Thoracic aorta (tissue), 2 donors: ENCODE results near the gene ADAMTS16. TPM values are rescaled to one million over a fixed set of nuclear protein-coding genes. Genes with fewer than 3 reads are reported as not detected.

ENCODE experiments used
- ATAC-seq: fragments of 150-250 bp; one replicate; pipeline ENCODE4 v1.8.0; 2017; ENCODE audit warnings: low read depth; ENCODE audit not compliant: insufficient number of reproducible peaks, low FRiP score
- DNase-seq: peaks from one replicate; pipeline ENCODE4 v3.0.0-alpha.2; 2020; ENCODE audit warnings: low spot score
- H3K27ac ChIP-seq, 2 donors: fragments of 200-600 bp; sonication (generic); 1 replicate in 1 of 2; 2 replicates in 1 of 2; pipeline ENCODE4 v1.5.1; 2016; ENCODE audit warnings: mild to moderate bottlenecking in 2 of 2, moderate library complexity in 2 of 2
- H3K27me3 ChIP-seq: fragments of 200-600 bp; sonication (generic); replicated peaks from 2 replicates; pipeline ENCODE4 v1.6.0; 2016; ENCODE audit warnings: mild to moderate bottlenecking; ENCODE audit not compliant: insufficient read depth
- H3K36me3 ChIP-seq: fragments of 200-600 bp; sonication (generic); one replicate; pipeline ENCODE4 v1.5.1; 2016
- H3K4me1 ChIP-seq, 2 donors: fragments of 200-600 bp; sonication (generic); 1 replicate in 1 of 2; 2 replicates in 1 of 2; pipeline versions ENCODE4 v1.5.1 to v1.6.0; 2016; ENCODE audit warnings: low read depth in 2 of 2, mild to moderate bottlenecking in 1 of 2; ENCODE audit not compliant: control insufficient read depth in 1 of 2
- H3K4me3 ChIP-seq: fragments of 200-600 bp; sonication (generic); 2 replicates; pipeline ENCODE4 v1.5.1; 2016; ENCODE audit warnings: mild to moderate bottlenecking
- H3K9me3 ChIP-seq: fragments of 200-600 bp; sonication (generic); 2 replicates; pipeline ENCODE4 v1.5.1; 2016
- total RNA-seq, 2 donors: library from RNA; depleted of rRNA; stranded (reverse); fragments of >200 nt; gene quantifications; one replicate each; pipeline versions ENCODE4 v1.1.0 to v1.2.3, GENCODE V29; 2016
- TF ChIP-seq, protein P1 (sequence below): fragments of 200-600 bp; sonication (generic); IDR thresholded peaks from one replicate; pipeline ENCODE4 v1.5.1; 2019; ENCODE audit warnings: antibody characterized with exemption

Gene ADAMTS16
- total RNA-seq, 2 donors from 2014 or later, result not detected

DNA sequence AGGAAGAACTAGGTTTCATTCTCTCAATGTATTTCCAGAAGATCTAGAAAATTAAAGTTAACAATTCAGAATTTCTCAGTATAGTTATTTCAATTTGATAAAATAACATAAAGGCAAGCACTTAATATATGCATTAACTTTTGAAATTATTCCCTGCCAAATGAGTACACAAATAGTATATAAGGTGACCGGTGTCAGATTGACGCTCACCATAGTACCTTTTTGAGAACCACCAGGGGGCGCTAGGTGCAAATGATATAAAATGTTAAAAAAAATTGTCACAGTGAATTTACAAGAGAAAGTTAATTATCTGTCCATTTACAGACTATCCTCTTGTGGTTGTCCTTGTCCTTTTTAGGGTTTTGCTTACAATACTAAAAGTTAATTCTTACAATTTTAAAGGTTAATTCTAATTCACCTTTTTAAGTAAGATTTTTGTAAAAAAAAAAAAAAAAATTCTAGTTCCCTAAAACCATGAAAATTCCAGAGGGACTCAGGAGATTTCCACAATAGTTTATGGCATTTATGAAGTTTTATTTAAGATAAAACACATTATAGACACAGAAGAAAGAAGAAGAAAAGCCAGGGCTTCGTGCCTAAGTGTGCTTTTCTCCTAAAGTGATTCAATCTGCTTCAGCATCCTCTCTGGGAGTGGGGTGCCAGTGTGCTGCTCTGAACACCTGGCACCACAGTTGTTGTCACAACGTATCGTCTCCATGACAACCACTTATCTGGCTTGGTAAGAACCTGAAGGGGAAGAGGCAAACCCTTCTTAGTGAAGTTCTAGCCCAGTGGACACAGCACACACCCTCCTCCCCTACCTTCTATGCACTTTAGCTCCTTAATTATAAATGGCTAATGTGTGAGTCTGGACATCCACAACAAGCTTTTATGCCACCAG, 1.7 kb downstream of the ADAMTS16 start:
- DNase-seq (no peak), ATAC-seq (no peak)
- no peaks in the 10 kb centered on the region for H3K9me3 ChIP-seq
- no peak overlapping the region for H3K27ac ChIP-seq
- H3K27me3 ChIP-seq, result peaks cover 12% of the 10 kb centered on the region
- TF ChIP-seq, protein P1, sequence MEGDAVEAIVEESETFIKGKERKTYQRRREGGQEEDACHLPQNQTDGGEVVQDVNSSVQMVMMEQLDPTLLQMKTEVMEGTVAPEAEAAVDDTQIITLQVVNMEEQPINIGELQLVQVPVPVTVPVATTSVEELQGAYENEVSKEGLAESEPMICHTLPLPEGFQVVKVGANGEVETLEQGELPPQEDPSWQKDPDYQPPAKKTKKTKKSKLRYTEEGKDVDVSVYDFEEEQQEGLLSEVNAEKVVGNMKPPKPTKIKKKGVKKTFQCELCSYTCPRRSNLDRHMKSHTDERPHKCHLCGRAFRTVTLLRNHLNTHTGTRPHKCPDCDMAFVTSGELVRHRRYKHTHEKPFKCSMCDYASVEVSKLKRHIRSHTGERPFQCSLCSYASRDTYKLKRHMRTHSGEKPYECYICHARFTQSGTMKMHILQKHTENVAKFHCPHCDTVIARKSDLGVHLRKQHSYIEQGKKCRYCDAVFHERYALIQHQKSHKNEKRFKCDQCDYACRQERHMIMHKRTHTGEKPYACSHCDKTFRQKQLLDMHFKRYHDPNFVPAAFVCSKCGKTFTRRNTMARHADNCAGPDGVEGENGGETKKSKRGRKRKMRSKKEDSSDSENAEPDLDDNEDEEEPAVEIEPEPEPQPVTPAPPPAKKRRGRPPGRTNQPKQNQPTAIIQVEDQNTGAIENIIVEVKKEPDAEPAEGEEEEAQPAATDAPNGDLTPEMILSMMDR, result peak; percentile 74
- H3K4me3 ChIP-seq, result no peak overlapping the region
- peaks cover 11 to 22% of the 10 kb centered on the region in 2 donors for H3K4me1 ChIP-seq
- H3K36me3 ChIP-seq, result no peaks in the 10 kb centered on the region

DNA sequence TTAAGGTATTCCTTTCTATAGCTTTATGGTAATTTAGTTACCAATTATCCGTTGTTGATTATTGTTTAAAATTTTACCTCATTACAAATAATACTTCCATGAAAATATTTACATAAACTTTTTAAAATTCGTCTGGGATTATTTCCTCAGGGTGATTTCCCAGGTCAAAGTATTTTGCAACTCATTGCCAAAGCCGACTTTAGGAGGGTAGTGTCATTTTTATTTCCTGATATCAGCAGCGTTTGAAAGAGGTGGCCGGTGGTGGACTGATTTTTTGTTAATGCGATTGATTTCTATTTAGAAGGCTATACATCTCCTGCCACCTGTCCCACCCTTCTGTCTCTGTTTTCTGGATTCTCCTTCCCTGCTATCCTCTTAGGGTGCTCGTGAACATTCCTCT, 4.3 kb downstream of the ADAMTS16 start:
- no peaks in the 10 kb centered on the region for H3K9me3 ChIP-seq
- H3K4me1 ChIP-seq, result peaks cover 11 to 21% of the 10 kb centered on the region in 2 donors
- no peak overlapping the region for H3K4me3 ChIP-seq
- H3K27me3 ChIP-seq, result peaks cover 12% of the 10 kb centered on the region
- H3K36me3 ChIP-seq, result no peaks in the 10 kb centered on the region
- TF ChIP-seq, protein P1, result no peak
- no peak for DNase-seq
- ATAC-seq, result no peak
- no peak overlapping the region for H3K27ac ChIP-seq

DNA sequence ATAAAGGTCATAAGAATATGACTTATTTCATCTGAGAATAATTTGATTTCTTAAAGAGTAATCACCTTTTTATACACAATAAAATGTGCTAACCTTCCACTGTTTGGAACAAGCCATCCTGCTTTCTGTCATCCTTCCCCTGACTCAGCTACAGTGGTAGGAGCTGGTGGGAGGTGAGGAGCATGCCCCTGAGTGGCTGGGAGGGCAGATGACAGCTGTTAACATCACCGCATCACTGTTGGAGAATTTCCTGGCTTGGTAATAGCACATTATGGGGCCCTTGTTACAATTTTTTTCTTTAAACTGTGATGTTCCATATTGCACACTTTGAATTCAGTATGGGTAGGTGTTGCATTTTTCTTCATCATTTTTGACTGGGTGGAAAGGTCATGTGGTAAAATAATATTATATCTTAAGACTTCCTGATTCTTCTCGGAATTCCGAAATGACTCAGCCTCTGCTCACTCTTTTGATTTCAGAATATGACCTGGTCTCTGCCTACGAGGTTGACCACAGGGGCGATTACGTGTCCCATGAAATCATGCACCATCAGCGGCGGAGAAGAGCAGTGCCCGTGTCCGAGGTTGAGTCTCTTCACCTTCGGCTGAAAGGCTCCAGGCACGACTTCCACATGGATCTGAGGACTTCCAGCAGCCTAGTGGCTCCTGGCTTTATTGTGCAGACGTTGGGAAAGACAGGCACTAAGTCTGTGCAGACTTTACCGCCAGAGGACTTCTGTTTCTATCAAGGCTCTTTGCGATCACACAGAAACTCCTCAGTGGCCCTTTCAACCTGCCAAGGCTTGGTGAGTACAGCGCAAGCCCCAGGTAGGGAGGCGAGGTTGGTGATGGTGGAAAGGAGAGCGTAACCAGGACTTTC, 5.8 kb downstream of the ADAMTS16 start:
- Histone ChIP-seq H3K4me1 (peaks cover 3 to 7% of the 10 kb centered on the region in 2 donors), H3K4me3 (no peak overlapping the region), H3K27ac (no peak overlapping the region), H3K36me3 (no peaks in the 10 kb centered on the region), H3K27me3 (peaks cover 6% of the 10 kb centered on the region), H3K9me3 (no peaks in the 10 kb centered on the region)
- no peak for DNase-seq
- ATAC-seq, result no peak
- TF ChIP-seq, protein P1, result no peak

DNA sequence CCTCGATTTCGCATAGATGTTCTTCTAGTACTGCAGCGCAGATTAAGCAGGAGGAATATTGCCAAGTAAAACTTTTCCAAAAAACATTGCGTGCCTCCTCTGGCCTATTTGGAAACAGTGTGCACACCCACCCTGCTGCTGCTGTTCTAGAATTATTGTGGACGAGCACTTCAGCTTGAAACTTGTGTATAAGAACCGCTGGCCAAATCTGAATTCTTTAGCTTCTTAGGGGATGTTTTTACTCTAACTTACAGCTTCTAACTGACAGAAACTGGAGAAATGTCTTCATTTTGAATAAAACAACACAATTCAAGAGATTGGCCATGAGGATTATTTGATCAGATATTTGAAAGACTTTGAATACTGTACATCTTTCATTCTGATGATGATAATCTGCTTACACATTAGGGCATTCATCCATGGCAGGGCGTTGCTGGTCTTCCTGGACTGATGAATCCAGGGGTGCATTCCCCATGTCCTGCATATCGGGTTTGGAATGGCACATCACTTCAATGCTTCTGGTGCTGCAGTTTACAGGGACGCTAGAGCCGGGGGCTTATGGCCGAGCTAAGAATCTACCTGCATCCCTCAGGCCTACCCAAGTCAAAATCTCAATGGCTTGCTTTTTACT, 6.5 kb downstream of the ADAMTS16 start:
- Histone ChIP-seq H3K4me3 (no peak overlapping the region), H3K4me1 (no peaks in the 10 kb centered on the region), H3K27ac (no peak overlapping the region), H3K27me3 (no peaks in the 10 kb centered on the region), H3K9me3 (no peaks in the 10 kb centered on the region), H3K36me3 (no peaks in the 10 kb centered on the region)
- TF ChIP-seq, protein P1, result no peak
- ATAC-seq, result no peak
- no peak for DNase-seq
